HG03571 (cell line): ENCODE measurements around the gene GNPNAT1.
A peak's percentile ranks its signal among the peaks of the same experiment; 100 is the strongest.

Experiments used
- ATAC-seq: cut with Tn5 transposase; IDR thresholded peaks from one replicate; pipeline ENCODE4 v1.9.1; 2021; ENCODE audit not compliant: unreplicated experiment

GNPNAT1 gene

GRCh38 chr14:52791223-52792096 is at the start of gene GNPNAT1:
Gene GNPNAT1 (minus strand): TSS chr14:52791607. CDS start chr14:52784650, 6,957 bp downstream.
- peak; percentile 95 for ATAC-seq

DNA sequence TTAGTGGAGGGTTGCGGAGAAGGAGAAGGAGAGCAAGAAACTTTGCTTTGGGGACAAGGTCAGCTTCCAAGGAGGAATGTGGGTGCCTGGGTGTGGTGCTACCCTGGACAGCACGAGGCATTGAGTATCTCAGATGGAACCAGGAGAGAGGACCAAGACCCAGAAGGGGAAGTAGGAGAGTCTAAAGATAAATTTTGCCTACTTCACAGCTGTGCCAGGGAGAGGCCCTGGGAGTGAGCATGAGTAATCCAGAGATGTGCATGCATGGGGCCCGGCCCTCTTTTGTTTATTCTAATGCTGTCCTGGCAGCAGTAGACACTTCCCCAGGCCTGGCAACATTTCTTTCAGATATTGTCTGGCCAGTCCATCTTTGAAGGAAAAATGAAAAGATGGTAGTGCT is 49.5 kb upstream of the GNPNAT1 start:
- no peak for ATAC-seq

DNA sequence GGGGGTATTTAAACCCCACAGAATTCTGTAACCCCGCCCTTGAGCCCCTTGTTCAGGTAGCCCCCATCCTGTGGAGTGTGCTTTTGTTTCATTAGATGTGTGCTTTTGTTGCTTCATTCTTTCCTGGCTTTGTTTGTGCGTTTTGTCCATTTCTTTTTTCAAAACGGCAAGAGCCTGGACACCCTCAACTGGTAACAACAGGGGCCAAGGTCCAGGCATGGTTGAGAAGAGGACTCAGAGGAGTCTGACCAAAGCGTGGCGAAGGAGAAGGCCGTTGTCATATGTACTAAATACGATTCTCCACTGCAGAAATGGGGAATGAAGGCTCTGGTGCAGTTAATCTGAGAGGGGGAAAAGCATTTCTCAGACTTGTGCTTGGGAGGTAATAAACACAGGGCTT is 46.0 kb upstream of the GNPNAT1 start:
- ATAC-seq = no peak

DNA sequence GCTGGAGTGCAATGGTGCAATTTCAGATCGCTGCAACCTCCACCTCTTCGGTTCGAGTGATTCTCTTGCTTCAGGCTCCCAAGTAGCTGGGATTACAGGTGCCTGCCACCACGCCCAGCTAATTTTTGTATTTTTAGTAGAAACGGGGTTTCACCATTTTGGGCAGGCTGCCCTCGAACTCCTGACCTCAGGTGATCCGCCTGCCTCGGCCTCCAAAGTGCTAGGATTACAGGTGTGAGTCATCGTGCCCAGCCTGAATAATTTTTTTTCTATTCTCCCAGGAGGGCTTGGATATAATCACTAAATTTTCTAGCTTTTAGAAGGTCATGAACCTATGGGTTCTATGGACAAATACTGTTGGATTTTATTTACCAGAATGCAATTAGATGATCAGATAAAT is 44.7 kb upstream of the GNPNAT1 start:
- ATAC-seq = no peak

DNA sequence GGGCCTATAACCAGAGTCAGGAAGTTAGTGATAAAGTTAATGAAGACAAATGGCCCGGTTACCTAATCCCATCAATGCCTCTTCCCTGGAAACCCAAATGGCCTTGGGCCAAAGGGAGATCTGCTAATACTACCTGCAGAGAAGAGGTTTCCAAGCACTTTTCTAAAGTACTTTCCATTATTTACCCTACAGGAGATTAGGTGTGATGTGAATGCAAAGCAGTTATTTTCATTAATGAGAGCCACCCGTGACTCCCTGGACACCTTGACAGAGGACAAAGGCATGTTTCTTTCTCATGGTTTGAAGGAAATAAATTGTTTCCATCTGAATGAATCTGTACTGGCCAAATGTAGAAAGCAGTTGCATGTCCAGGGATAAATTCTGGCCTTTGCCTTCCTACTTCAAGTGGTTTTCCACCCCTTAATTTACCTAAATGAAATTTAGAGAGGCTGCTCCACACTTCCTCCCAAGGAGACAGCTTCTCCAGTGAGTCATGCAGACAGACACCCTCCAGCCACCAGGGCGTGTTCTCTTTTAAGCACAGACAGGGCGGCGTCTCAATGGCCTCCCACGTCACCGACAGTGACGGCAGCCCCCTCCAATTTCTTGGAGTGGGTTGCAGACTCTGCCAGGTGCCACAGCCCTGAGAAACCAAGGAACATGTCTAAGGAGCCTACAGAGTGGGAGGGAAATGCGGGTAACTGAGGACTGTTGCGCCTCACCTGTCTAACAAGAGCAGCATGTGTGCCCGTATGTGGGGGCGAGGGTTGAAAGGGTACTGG is 43.9 kb upstream of the GNPNAT1 start:
- ATAC-seq = no peak

GRCh38 chr14:52834440-52834842 is 43.0 kb upstream of the GNPNAT1 start:
- no peak for ATAC-seq

DNA sequence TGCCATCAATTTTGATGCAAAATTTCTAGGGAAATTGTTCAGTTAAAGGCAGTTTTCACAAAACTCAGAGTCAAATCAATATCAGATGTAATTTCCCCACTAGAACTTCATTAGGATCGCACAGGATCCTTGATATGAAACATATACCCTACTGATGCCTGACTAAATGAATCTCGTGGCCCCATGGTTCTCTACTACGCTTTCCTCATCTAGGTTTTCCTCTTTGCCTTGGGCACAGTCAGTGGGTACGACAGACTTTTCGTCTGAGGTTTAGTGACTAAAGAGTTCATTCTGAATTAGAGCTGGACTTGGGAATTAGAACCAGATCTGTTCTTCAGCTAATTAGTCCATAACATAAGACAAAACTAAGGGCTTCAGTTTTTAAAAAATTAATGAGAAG is 42.5 kb upstream of the GNPNAT1 start:
- ATAC-seq = no peak

DNA sequence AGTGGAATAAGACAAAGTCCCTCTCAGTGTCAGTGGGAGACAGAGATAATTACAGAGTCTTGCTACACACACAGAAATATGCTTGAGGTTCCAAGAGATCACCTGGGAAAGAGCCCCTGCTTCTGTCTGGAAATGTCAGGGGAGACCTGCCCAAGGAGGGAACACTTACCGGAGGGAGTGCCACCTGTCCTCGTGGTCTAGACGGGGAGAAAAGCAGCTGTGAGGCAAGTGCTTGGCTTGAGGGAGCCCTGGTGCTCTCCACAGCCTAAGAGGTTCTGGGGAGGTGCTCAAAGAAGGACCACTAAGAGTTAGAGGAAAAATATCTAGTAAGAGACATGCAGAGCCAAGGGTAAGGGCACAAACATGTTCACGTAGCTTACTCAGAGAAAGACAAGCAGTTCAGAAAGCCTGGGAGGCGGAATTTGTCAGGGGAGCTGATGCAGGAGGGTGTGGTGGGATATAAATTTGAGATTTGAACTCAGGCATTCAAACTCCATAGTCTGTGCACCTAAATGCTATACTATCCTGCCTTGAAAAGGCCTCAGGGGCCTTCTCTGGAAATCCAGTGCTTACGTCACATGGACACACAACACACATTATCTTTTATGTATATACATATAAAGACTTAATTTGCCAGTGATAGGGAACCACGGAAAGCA is 38.2 kb upstream of the GNPNAT1 start:
- ATAC-seq = no peak

- ATAC-seq = no peak
Observed at GRCh38 chr14:52827426-52827825, 36.0 kb upstream of the GNPNAT1 start.

GRCh38 chr14:52825085-52825484 is 33.7 kb upstream of the GNPNAT1 start:
- no peak for ATAC-seq

GRCh38 chr14:52824462-52824861 is 33.1 kb upstream of the GNPNAT1 start:
- no peak for ATAC-seq

GRCh38 chr14:52821805-52822250 is 30.4 kb upstream of the GNPNAT1 start:
- ATAC-seq = no peak

GRCh38 chr14:52808101-52808500 is 16.7 kb upstream of the GNPNAT1 start:
- no peak for ATAC-seq

- no peak for ATAC-seq
Observed at GRCh38 chr14:52806115-52806514, 14.7 kb upstream of the GNPNAT1 start.

- no peak for ATAC-seq
Observed at GRCh38 chr14:52802597-52802996, 11.2 kb upstream of the GNPNAT1 start.

DNA sequence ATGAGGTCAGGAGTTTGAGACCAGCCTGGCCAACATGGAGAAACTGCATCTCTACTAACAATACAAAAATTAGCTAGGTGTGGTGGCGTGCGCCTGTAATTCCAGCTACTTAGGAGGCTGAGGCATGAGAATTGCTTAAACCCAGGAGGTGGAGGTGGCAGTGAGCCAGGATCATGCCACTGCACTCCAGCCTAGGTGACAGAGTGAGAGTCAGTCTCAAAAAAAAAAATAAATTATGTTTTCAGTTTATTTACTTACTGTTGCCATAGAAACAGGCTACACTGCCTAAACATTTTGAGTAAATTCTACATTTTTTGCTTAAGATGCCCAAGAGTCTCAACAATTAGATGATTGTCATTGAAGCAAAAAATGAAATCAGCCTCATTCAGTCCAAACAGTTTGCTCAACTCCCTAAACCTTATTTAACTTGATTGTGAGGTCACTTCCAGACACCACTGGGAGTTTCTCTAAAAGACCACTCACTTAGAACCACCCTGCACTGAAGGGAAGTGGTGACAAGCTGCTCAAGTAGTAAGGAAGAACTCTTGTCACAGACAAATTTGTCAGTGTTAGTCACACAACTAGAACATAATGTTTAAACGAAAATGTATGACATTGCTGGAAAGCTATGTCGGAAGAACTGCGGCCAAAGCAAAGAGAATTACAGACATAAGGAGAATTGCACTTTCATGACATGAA is 9.8 kb upstream of the GNPNAT1 start:
- ATAC-seq = no peak

DNA sequence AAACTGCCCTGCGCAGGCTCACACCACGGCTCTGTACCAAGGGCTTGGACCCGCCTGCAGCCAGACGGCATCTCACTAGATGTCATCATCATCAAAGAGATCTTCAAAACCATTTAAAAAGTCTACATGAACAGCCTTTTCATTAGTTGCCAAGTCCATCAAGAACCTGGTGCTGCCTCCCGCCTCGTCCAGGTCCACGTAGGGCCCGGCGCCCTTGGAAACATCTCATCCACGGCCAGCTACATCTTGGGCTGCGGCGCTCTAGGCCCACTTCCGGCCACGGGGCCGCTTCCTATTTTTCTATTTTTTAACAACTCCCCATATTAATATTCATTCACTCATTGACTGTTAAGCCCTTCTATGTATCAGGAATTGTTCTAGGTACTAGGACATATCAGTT is 7.4 kb upstream of the GNPNAT1 start:
- no peak for ATAC-seq

- ATAC-seq = no peak
Observed at GRCh38 chr14:52797653-52798052, 6.2 kb upstream of the GNPNAT1 start.

- ATAC-seq = no peak
Observed at GRCh38 chr14:52793061-52793460, 1.7 kb upstream of the GNPNAT1 start.

GRCh38 chr14:52792097-52792415 is 649 bp upstream of the GNPNAT1 start:
- no peak for ATAC-seq

GRCh38 chr14:52790756-52791222 is 618 bp downstream of the GNPNAT1 start:
- ATAC-seq = no peak
